Caco-2 (cell line): Measurements from ENCODE around the gene CDC14A. TPM values are rescaled to one million over a fixed set of nuclear protein-coding genes. Genes with fewer than 3 reads are reported as not detected.

Experiments
- BruUV-seq: library from RNA; stranded (reverse); fragments of 400-500 nt; replicated peaks from 2 replicates; lab custom pipeline; 2021; lab: Mats Ljungman, UMichigan
- CTCF ChIA-PET: fragments of 300-600 bp; sonication (Branson Sonifier 250); formaldehyde crosslinking; loops from one replicate; lab custom pipeline; 2022; ENCODE audit warnings: antibody characterized with exemption; lab: Charles Lee
- POLR2A ChIA-PET: fragments of 300-600 bp; sonication (Branson Sonifier 250); formaldehyde crosslinking; loops from one replicate; lab custom pipeline; 2022; ENCODE audit warnings: antibody characterized with exemption; lab: Charles Lee
- DNase-seq, 2 experiments: peaks; one replicate each; pipeline versions ENCODE4 v3.0.0 to v3.0.0-alpha.2; 2020 to 2022
- H3K27me3 ChIP-seq: replicated peaks from 2 replicates; pipeline ENCODE4 v1.6.0; 2011; ENCODE audit warnings: low read length; ENCODE audit not compliant: control insufficient read depth, insufficient read depth
- H3K36me3 ChIP-seq: 2 replicates; pipeline ENCODE4 v1.5.1; 2011; ENCODE audit warnings: low read length; ENCODE audit not compliant: control insufficient read depth, insufficient read depth
- H3K4me1 ChIP-seq: fragments of 250-450 bp; sonication (Bioruptor Pico); 2 replicates; pipeline ENCODE4 v1.5.1; 2020; ENCODE audit warnings: mild to moderate bottlenecking
- H3K4me3 ChIP-seq: 2 replicates; pipeline ENCODE4 v1.5.1; 2011; ENCODE audit warnings: low read depth, mild to moderate bottlenecking, control low read depth, low read length
- H3K9me3 ChIP-seq: fragments of 250-450 bp; sonication (Bioruptor Pico); 2 replicates; pipeline ENCODE4 v1.5.1; 2020; ENCODE audit warnings: mild to moderate bottlenecking, moderate library complexity
- H3K27ac Mint-ChIP-seq: one replicate; pipeline ENCODE4 v1.8.0; 2022; ENCODE audit warnings: mixed read lengths; ENCODE audit not compliant: unreplicated experiment
- H3K27me3 Mint-ChIP-seq: one replicate; pipeline ENCODE4 v1.8.0; 2022; ENCODE audit warnings: mixed read lengths; ENCODE audit not compliant: insufficient read depth, unreplicated experiment
- H3K36me3 Mint-ChIP-seq: one replicate; pipeline ENCODE4 v1.8.0; 2022; ENCODE audit warnings: mild to moderate bottlenecking, mixed read lengths; ENCODE audit not compliant: insufficient read depth, unreplicated experiment
- H3K4me1 Mint-ChIP-seq: one replicate; pipeline ENCODE4 v1.8.0; 2022; ENCODE audit warnings: low read depth, mixed read lengths; ENCODE audit not compliant: unreplicated experiment
- H3K4me3 Mint-ChIP-seq: one replicate; pipeline ENCODE4 v1.8.0; 2022; ENCODE audit warnings: mild to moderate bottlenecking, moderate library complexity, mixed read lengths; ENCODE audit not compliant: unreplicated experiment
- H3K9me3 Mint-ChIP-seq: one replicate; pipeline ENCODE4 v1.8.0; 2022; ENCODE audit warnings: mixed read lengths; ENCODE audit not compliant: unreplicated experiment
- intact Hi-C: fragments of 100-400 bp; cut with micrococcal nuclease; formaldehyde crosslinking; loops from one replicate; pipeline ENCODE4 v1.10.0; 2022; ENCODE audit not compliant: unreplicated experiment
- total RNA-seq: library from RNA; stranded (reverse); gene quantifications from 2 replicates; pipeline ENCODE4 v1.2.3, GENCODE V29; 2022
- TF ChIP-seq, protein P1 (sequence below), 2 experiments: fragments of 200-600 bp in 1 of 2; IDR thresholded peaks; 1 replicate in 1 of 2; 2 replicates in 1 of 2; pipeline versions ENCODE4 v1.5.1 to v1.8.0; 2011 to 2022; ENCODE audit warnings: antibody characterized with exemption in 1 of 2, control low read depth in 1 of 2, inconsistent platforms in 1 of 2, low read depth in 1 of 2, low read length in 1 of 2, mild to moderate bottlenecking in 1 of 2, moderate library complexity in 1 of 2; ENCODE audit not compliant: insufficient read depth in 1 of 2, severe bottlenecking in 1 of 2, unreplicated experiment in 1 of 2

Gene CDC14A
- total RNA-seq, 1 experiment from 2014 or later, result 7.3 TPM

DNA sequence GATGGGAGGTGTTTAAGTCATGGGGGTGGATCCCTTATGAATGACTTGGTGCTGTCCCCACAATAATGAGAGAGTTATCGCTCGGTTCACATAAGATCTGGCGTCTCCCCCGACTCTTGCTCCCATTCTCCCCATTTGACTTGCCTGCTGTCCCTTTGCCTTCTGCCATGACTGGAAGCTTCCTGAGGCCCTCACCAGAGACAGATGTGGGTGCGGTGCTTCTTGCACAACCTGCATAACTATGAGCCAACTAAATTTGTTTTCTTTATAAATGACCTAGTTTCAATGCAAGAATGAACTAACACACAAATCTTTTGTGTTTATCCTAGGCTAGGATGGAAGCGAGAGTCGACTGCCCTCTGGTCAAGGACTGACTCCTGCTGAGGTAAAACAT lies 31.2 kb upstream of the CDC14A start:
- peaks cover 22% of the 10 kb centered on the region for H3K9me3 ChIP-seq

DNA sequence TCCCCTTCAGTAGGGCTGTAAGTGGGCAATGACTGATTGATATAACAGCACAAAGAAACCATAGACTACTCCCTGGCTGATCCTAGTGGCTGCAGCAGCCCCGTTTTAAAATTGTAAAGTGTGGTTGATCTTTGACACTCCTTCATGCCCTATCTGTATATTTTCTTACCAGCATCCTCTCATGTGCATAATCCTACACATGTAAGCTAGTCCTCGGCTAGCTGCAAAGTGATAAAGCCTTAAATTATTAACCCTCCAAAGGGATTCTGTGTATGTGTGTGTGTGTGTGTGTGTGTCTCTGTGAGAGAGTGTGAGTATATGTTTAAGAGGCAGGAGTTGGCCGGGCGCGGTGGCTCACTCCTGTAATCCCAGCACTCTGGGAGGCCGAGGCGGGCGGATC lies 30.8 kb upstream of the CDC14A start:
- peak overlapping the region; percentile 78 for H3K27ac Mint-ChIP-seq

More for the DNA sequence above, 31.2 kb upstream of the CDC14A start:
- peaks cover 35% of the 10 kb centered on the region for H3K4me1 ChIP-seq
- POLR2A ChIA-PET, result interaction anchor here (1.0 kb wide), 1 partner anchor 31 kb away, joined by 3 read pairs; the partner anchor contains the start of gene CDC14A
- intact Hi-C loops, result no loop called here
- H3K27me3 ChIP-seq, result no peaks in the 10 kb centered on the region
- no TSS peak for BruUV-seq
- Mint-ChIP-seq H3K4me3 (peak overlapping the region; percentile 12), H3K9me3 (peaks cover 12% of the 10 kb centered on the region), H3K27ac (peak overlapping the region; percentile 78), H3K36me3 (no peaks in the 10 kb centered on the region), H3K4me1 (peaks cover 21% of the 10 kb centered on the region), H3K27me3 (no peaks in the 10 kb centered on the region)
- no peak for DNase-seq
- CTCF ChIA-PET, result no interaction called here
- no peak overlapping the region for H3K4me3 ChIP-seq
- TF ChIP-seq, protein P1, sequence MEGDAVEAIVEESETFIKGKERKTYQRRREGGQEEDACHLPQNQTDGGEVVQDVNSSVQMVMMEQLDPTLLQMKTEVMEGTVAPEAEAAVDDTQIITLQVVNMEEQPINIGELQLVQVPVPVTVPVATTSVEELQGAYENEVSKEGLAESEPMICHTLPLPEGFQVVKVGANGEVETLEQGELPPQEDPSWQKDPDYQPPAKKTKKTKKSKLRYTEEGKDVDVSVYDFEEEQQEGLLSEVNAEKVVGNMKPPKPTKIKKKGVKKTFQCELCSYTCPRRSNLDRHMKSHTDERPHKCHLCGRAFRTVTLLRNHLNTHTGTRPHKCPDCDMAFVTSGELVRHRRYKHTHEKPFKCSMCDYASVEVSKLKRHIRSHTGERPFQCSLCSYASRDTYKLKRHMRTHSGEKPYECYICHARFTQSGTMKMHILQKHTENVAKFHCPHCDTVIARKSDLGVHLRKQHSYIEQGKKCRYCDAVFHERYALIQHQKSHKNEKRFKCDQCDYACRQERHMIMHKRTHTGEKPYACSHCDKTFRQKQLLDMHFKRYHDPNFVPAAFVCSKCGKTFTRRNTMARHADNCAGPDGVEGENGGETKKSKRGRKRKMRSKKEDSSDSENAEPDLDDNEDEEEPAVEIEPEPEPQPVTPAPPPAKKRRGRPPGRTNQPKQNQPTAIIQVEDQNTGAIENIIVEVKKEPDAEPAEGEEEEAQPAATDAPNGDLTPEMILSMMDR (IDR thresholded peaks at IDR 0.05; ENCODE audit: insufficient read depth in 1 of 2, low read depth in 1 of 2, low read length in 1 of 2, severe bottlenecking in 1 of 2, unreplicated experiment in 1 of 2), result no peak
- H3K36me3 ChIP-seq, result no peaks in the 10 kb centered on the region

DNA sequence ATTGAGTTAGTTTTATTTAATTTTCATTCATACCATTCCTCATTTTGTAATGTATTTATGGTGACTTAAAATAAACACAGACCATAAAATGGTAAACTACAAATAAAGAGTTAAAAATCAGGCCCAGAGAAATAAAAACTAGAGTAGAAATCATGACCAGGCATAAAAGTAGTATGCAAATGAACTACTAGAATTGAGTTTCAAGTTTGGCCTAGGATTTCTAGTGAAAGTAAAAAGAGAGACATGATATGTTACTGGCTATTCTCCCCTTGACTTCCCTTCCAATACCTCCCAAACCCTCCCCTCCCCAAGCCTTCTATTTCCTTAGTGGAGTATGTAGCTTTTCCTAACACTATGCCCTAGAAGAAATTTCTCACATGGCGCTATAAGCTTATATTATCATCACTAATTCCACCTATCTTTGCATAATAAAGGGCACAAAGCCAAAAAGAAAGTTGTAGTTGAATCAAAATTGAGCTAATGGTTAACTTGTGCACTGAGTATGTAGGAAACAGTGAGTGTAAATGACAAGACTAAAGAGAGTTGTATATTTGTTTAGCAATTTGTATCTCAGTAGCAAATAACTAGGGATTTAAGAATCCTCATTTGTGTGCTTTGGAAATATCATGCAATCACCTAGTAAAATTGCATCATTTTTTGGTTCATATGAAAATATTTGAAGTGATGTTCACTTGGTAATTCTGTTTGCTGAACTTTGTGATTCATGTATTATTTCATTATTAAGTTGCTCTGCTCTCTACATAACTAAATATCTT lies 29.7 kb upstream of the CDC14A start:
- Histone ChIP-seq H3K36me3 (no peaks in the 10 kb centered on the region), H3K4me3 (no peak overlapping the region), H3K4me1 (peaks cover 35% of the 10 kb centered on the region), H3K9me3 (peaks cover 10% of the 10 kb centered on the region), H3K27me3 (no peaks in the 10 kb centered on the region)
- peaks cover 21% of the 10 kb centered on the region for H3K4me1 Mint-ChIP-seq
- H3K9me3 Mint-ChIP-seq, result peaks cover 12% of the 10 kb centered on the region
- DNase-seq, result no peak
- TF ChIP-seq, protein P1 (IDR thresholded peaks at IDR 0.05; ENCODE audit: insufficient read depth in 1 of 2, low read depth in 1 of 2, low read length in 1 of 2, severe bottlenecking in 1 of 2, unreplicated experiment in 1 of 2), result no peak
- intact Hi-C loops, result no loop called here
- BruUV-seq, result no TSS peak
- ChIA-PET CTCF (no interaction called here), POLR2A (no interaction called here)
- H3K4me3 Mint-ChIP-seq, result no peak overlapping the region
- no peaks in the 10 kb centered on the region for H3K27me3 Mint-ChIP-seq
- H3K27ac Mint-ChIP-seq, result peak overlapping the region; percentile 16
- H3K36me3 Mint-ChIP-seq, result no peaks in the 10 kb centered on the region

More for the DNA sequence above, 30.8 kb upstream of the CDC14A start:
- H3K9me3 Mint-ChIP-seq, result peaks cover 12% of the 10 kb centered on the region
- no peak overlapping the region for H3K4me3 ChIP-seq
- H3K4me1 ChIP-seq, result peaks cover 35% of the 10 kb centered on the region
- H3K36me3 ChIP-seq, result no peaks in the 10 kb centered on the region
- intact Hi-C loops, result no loop called here
- peaks cover 21% of the 10 kb centered on the region for H3K4me1 Mint-ChIP-seq
- H3K4me3 Mint-ChIP-seq, result no peak overlapping the region
- TF ChIP-seq, protein P1 (IDR thresholded peaks at IDR 0.05; ENCODE audit: insufficient read depth in 1 of 2, low read depth in 1 of 2, low read length in 1 of 2, severe bottlenecking in 1 of 2, unreplicated experiment in 1 of 2), result no peak
- TSS peak; percentile 47 for BruUV-seq
- H3K9me3 ChIP-seq, result peaks cover 21% of the 10 kb centered on the region
- no peaks in the 10 kb centered on the region for H3K27me3 Mint-ChIP-seq
- ChIA-PET POLR2A (no interaction called here), CTCF (no interaction called here)
- no peak for DNase-seq
- no peaks in the 10 kb centered on the region for H3K27me3 ChIP-seq
- H3K36me3 Mint-ChIP-seq, result no peaks in the 10 kb centered on the region
